T-helper 2 cell treated with Interferon-gamma antibody and Interleukin-4, amounts not matched to agents 5 μg/mL and 100 μg/mL, for 36 hours (primary cell): ENCODE data around the gene ATP2C2.
"Not testable (repeated sequence)": the region's sequence is repeated elsewhere in the genome, so short reads cannot be mapped to it uniquely, and the experiment has no call there.

Experiments
- DNase-seq: peaks from one replicate; pipeline ENCODE4 v3.0.0; 2021; ENCODE audit warnings: low spot score
- H3K27ac Mint-ChIP-seq: one replicate; pipeline ENCODE4 v1.8.0; 2021; ENCODE audit warnings: mild to moderate bottlenecking, mixed read lengths
- H3K27me3 Mint-ChIP-seq: one replicate; pipeline ENCODE4 v1.8.0; 2021; ENCODE audit warnings: low read depth, mixed read lengths
- H3K36me3 Mint-ChIP-seq: one replicate; pipeline ENCODE4 v1.8.0; 2021; ENCODE audit warnings: low read depth, mixed read lengths
- H3K4me1 Mint-ChIP-seq: one replicate; pipeline ENCODE4 v1.8.0; 2021; ENCODE audit warnings: low read depth, mixed read lengths
- H3K4me3 Mint-ChIP-seq: one replicate; pipeline ENCODE4 v1.8.0; 2022; ENCODE audit warnings: mild to moderate bottlenecking, moderate library complexity, mixed read lengths
- H3K9me3 Mint-ChIP-seq: one replicate; pipeline ENCODE4 v1.8.0; 2021; ENCODE audit warnings: mixed read lengths

Gene ATP2C2

GRCh38 chr16:84383106-84383505 is 14.8 kb downstream of the ATP2C2 start:
- no peak for DNase-seq
- Mint-ChIP-seq H3K4me3 (no peak overlapping the region), H3K27ac (no peak overlapping the region), H3K36me3 (no peaks in the 10 kb centered on the region), H3K4me1 (peaks cover 5% of the 10 kb centered on the region), H3K9me3 (peaks cover 26% of the 10 kb centered on the region), H3K27me3 (peaks cover 7% of the 10 kb centered on the region)

- Mint-ChIP-seq H3K27me3 (no peaks in the 10 kb centered on the region), H3K4me1 (no peaks in the 10 kb centered on the region), H3K9me3 (peaks cover 26% of the 10 kb centered on the region), H3K4me3 (no peak overlapping the region), H3K27ac (no peak overlapping the region), H3K36me3 (no peaks in the 10 kb centered on the region)
- no peak for DNase-seq
Measured at GRCh38 chr16:84386047-84386446, 17.7 kb downstream of the ATP2C2 start.

GRCh38 chr16:84387021-84387420 is 18.7 kb downstream of the ATP2C2 start:
- Mint-ChIP-seq H3K36me3 (no peaks in the 10 kb centered on the region), H3K4me1 (no peaks in the 10 kb centered on the region), H3K4me3 (no peak overlapping the region), H3K9me3 (peaks cover 26% of the 10 kb centered on the region), H3K27ac (no peak overlapping the region), H3K27me3 (peaks cover 3% of the 10 kb centered on the region)
- DNase-seq: no peak

- H3K27ac Mint-ChIP-seq: no peak overlapping the region
Measured at GRCh38 chr16:84390131-84390785, 21.9 kb downstream of the ATP2C2 start.

GRCh38 chr16:84391151-84392030 is 23.1 kb downstream of the ATP2C2 start:
- Mint-ChIP-seq H3K4me1 (no peaks in the 10 kb centered on the region), H3K27me3 (peaks cover 9% of the 10 kb centered on the region), H3K36me3 (no peaks in the 10 kb centered on the region), H3K9me3 (peaks cover 2% of the 10 kb centered on the region), H3K27ac (no peak overlapping the region), H3K4me3 (no peak overlapping the region)
- no peak for DNase-seq

More at GRCh38 chr16:84390131-84390785, 21.9 kb downstream of the ATP2C2 start:
- H3K4me3 Mint-ChIP-seq: no peak overlapping the region
- H3K27me3 Mint-ChIP-seq: peaks cover 4% of the 10 kb centered on the region
- H3K36me3 Mint-ChIP-seq: no peaks in the 10 kb centered on the region
- H3K4me1 Mint-ChIP-seq: no peaks in the 10 kb centered on the region
- no peak for DNase-seq
- H3K9me3 Mint-ChIP-seq: peaks cover 13% of the 10 kb centered on the region

- no peak overlapping the region for H3K27ac Mint-ChIP-seq
- no peaks in the 10 kb centered on the region for H3K36me3 Mint-ChIP-seq
- peaks cover 9% of the 10 kb centered on the region for H3K27me3 Mint-ChIP-seq
- DNase-seq: no peak
- H3K9me3 Mint-ChIP-seq: no peaks in the 10 kb centered on the region
- H3K4me1 Mint-ChIP-seq: no peaks in the 10 kb centered on the region
- no peak overlapping the region for H3K4me3 Mint-ChIP-seq
Measured at GRCh38 chr16:84392031-84392360, 23.7 kb downstream of the ATP2C2 start.

GRCh38 chr16:84396082-84396481 is 27.7 kb downstream of the ATP2C2 start:
- H3K36me3 Mint-ChIP-seq, H3K4me3 Mint-ChIP-seq, H3K9me3 Mint-ChIP-seq, H3K4me1 Mint-ChIP-seq, DNase-seq, H3K27ac Mint-ChIP-seq: not testable (repeated sequence)
- peaks cover 14% of the 10 kb centered on the region for H3K27me3 Mint-ChIP-seq

GRCh38 chr16:84396537-84397008 is 28.2 kb downstream of the ATP2C2 start:
- Mint-ChIP-seq H3K27ac (no peak overlapping the region), H3K4me1 (no peaks in the 10 kb centered on the region), H3K36me3 (no peaks in the 10 kb centered on the region), H3K27me3 (peaks cover 13% of the 10 kb centered on the region), H3K9me3 (no peaks in the 10 kb centered on the region), H3K4me3 (no peak overlapping the region)
- DNase-seq: no peak

GRCh38 chr16:84397090-84397489 is 28.8 kb downstream of the ATP2C2 start:
- no peaks in the 10 kb centered on the region for H3K36me3 Mint-ChIP-seq
- H3K27me3 Mint-ChIP-seq: peaks cover 17% of the 10 kb centered on the region
- H3K4me1 Mint-ChIP-seq: no peaks in the 10 kb centered on the region
- H3K27ac Mint-ChIP-seq: no peak overlapping the region
- DNase-seq: no peak
- H3K9me3 Mint-ChIP-seq: no peaks in the 10 kb centered on the region
- no peak overlapping the region for H3K4me3 Mint-ChIP-seq

- no peaks in the 10 kb centered on the region for H3K9me3 Mint-ChIP-seq
- H3K4me3 Mint-ChIP-seq: no peak overlapping the region
- H3K27me3 Mint-ChIP-seq: peaks cover 24% of the 10 kb centered on the region
- DNase-seq: no peak
- no peak overlapping the region for H3K27ac Mint-ChIP-seq
- no peaks in the 10 kb centered on the region for H3K36me3 Mint-ChIP-seq
- no peaks in the 10 kb centered on the region for H3K4me1 Mint-ChIP-seq
Measured at GRCh38 chr16:84398701-84399100, 30.4 kb downstream of the ATP2C2 start.

- not testable (repeated sequence) for H3K36me3 Mint-ChIP-seq, H3K4me1 Mint-ChIP-seq, H3K9me3 Mint-ChIP-seq, H3K27ac Mint-ChIP-seq, H3K4me3 Mint-ChIP-seq, DNase-seq
- H3K27me3 Mint-ChIP-seq: peaks cover 28% of the 10 kb centered on the region
Measured at GRCh38 chr16:84399912-84400311, 31.6 kb downstream of the ATP2C2 start.

GRCh38 chr16:84403435-84403834 is 35.1 kb downstream of the ATP2C2 start:
- not testable (repeated sequence) for H3K4me1 Mint-ChIP-seq, H3K36me3 Mint-ChIP-seq, H3K27ac Mint-ChIP-seq, H3K4me3 Mint-ChIP-seq, H3K9me3 Mint-ChIP-seq, DNase-seq
- H3K27me3 Mint-ChIP-seq: peaks cover 32% of the 10 kb centered on the region

GRCh38 chr16:84404324-84404723 is 36.0 kb downstream of the ATP2C2 start:
- Mint-ChIP-seq H3K27ac (no peak overlapping the region), H3K36me3 (no peaks in the 10 kb centered on the region), H3K4me1 (peaks cover 2% of the 10 kb centered on the region), H3K4me3 (no peak overlapping the region), H3K27me3 (peaks cover 34% of the 10 kb centered on the region), H3K9me3 (no peaks in the 10 kb centered on the region)
- DNase-seq: no peak

- Mint-ChIP-seq H3K36me3 (no peaks in the 10 kb centered on the region), H3K4me1 (peaks cover 2% of the 10 kb centered on the region), H3K4me3 (no peak overlapping the region), H3K27ac (no peak overlapping the region), H3K27me3 (peaks cover 32% of the 10 kb centered on the region), H3K9me3 (no peaks in the 10 kb centered on the region)
- no peak for DNase-seq
Measured at GRCh38 chr16:84404936-84405639, 36.8 kb downstream of the ATP2C2 start.
